NCI-H146 treated with DMSO at 0.1 percent for 48 hours (cell line): ENCODE results near the gene CHN2.

Source experiments
- DNase-seq: peaks from one replicate; lab custom pipeline; 2025; ENCODE audit not compliant: unreplicated experiment; lab: John Stamatoyannopoulos, UW

CHN2 gene

GRCh38 chr7:29331163-29331562, 136.6 kb downstream of the CHN2 start:
- DNase-seq, result no peak

GRCh38 chr7:29332042-29332811, 137.7 kb downstream of the CHN2 start:
- peak; percentile 98 for DNase-seq

- DNase-seq, result peak; percentile 41
Measured at GRCh38 chr7:29332875-29333855, 138.6 kb downstream of the CHN2 start.

GRCh38 chr7:29335188-29336083, 140.9 kb downstream of the CHN2 start:
- peak; percentile 20 for DNase-seq

- no peak for DNase-seq
Measured at GRCh38 chr7:29337546-29338116, 143.1 kb downstream of the CHN2 start.

- no peak for DNase-seq
Measured at GRCh38 chr7:29340696-29341095, 146.1 kb downstream of the CHN2 start.

- peak; percentile 13 for DNase-seq
Measured at GRCh38 chr7:29341156-29341555, 146.6 kb downstream of the CHN2 start.

- no peak for DNase-seq
Measured at GRCh38 chr7:29342761-29343160, 148.2 kb downstream of the CHN2 start.

- no peak for DNase-seq
Measured at GRCh38 chr7:29343399-29343798, 148.8 kb downstream of the CHN2 start.

GRCh38 chr7:29344334-29344978, 149.9 kb downstream of the CHN2 start:
- DNase-seq, result no peak

GRCh38 chr7:29345590-29345989, 151.0 kb downstream of the CHN2 start:
- peak; percentile 16 for DNase-seq

- no peak for DNase-seq
Measured at GRCh38 chr7:29346231-29346978, 151.8 kb downstream of the CHN2 start.

- no peak for DNase-seq
Measured at GRCh38 chr7:29349362-29349761, 154.8 kb downstream of the CHN2 start.

- peak; percentile 72 for DNase-seq
Measured at GRCh38 chr7:29350351-29350750, 155.8 kb downstream of the CHN2 start.

- no peak for DNase-seq
Measured at GRCh38 chr7:29352041-29352440, 157.5 kb downstream of the CHN2 start.

GRCh38 chr7:29353810-29354209, 159.2 kb downstream of the CHN2 start:
- no peak for DNase-seq

GRCh38 chr7:29354340-29354739, 159.8 kb downstream of the CHN2 start:
- DNase-seq, result peak; percentile 48

- no peak for DNase-seq
Measured at GRCh38 chr7:29355388-29355787, 160.8 kb downstream of the CHN2 start.

GRCh38 chr7:29356631-29357030, 162.1 kb downstream of the CHN2 start:
- DNase-seq, result no peak
